PC-9 (cell line): Measurements from ENCODE around the gene ESR2.

ENCODE experiments used
- CTCF ChIP-seq: fragments of 200-600 bp; sonication (generic); conservative IDR thresholded peaks from 2 replicates; pipeline ENCODE4 v1.6.1; 2017; ENCODE audit warnings: mixed run types, antibody characterized with exemption, mild to moderate bottlenecking, moderate library complexity
- EZH2 ChIP-seq: fragments of 200-600 bp; sonication (generic); IDR thresholded peaks from 2 replicates; pipeline ENCODE4 v1.8.0; 2017; ENCODE audit warnings: antibody characterized with exemption, low read depth

- peak; percentile 97 for TF ChIP-seq CTCF
- no peak for TF ChIP-seq EZH2
These were observed 672 bp upstream of the ESR2 start for GRCh38 chr14:64294672-64295413.
